AG10803 (cell line): Measurements from ENCODE around the gene HPD.
A peak's percentile ranks its signal among the peaks of the same experiment; 100 is the strongest.

Source experiments
- DNase-seq: peaks from one replicate; pipeline ENCODE4 v3.0.0; 2010; ENCODE audit warnings: low read depth
- H3K4me3 ChIP-seq: 2 replicates; pipeline ENCODE4 v1.5.1; 2011; ENCODE audit warnings: mild to moderate bottlenecking, low read length, control low read depth
- TF ChIP-seq, protein P1 (sequence below): conservative IDR thresholded peaks from 2 replicates; pipeline ENCODE4 v1.5.1; 2011; ENCODE audit warnings: mild to moderate bottlenecking, low read length, control low read depth, inconsistent platforms

HPD gene

GRCh38 chr12:121858662-121859572 is at the start of gene HPD:
HPD (minus strand) TSS chr12:121858859; CDS start chr12:121858823, 36 bp downstream.
- TF ChIP-seq, protein P1, sequence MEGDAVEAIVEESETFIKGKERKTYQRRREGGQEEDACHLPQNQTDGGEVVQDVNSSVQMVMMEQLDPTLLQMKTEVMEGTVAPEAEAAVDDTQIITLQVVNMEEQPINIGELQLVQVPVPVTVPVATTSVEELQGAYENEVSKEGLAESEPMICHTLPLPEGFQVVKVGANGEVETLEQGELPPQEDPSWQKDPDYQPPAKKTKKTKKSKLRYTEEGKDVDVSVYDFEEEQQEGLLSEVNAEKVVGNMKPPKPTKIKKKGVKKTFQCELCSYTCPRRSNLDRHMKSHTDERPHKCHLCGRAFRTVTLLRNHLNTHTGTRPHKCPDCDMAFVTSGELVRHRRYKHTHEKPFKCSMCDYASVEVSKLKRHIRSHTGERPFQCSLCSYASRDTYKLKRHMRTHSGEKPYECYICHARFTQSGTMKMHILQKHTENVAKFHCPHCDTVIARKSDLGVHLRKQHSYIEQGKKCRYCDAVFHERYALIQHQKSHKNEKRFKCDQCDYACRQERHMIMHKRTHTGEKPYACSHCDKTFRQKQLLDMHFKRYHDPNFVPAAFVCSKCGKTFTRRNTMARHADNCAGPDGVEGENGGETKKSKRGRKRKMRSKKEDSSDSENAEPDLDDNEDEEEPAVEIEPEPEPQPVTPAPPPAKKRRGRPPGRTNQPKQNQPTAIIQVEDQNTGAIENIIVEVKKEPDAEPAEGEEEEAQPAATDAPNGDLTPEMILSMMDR = no peak
- DNase-seq = peak; percentile 82
- no peak within 1 kb of the TSS for H3K4me3 ChIP-seq

- no peak for DNase-seq
- H3K4me3 ChIP-seq = no peak overlapping the region
- TF ChIP-seq, protein P1 = no peak
Measured at GRCh38 chr12:121905746-121906145, 47.1 kb upstream of the HPD start.

DNA sequence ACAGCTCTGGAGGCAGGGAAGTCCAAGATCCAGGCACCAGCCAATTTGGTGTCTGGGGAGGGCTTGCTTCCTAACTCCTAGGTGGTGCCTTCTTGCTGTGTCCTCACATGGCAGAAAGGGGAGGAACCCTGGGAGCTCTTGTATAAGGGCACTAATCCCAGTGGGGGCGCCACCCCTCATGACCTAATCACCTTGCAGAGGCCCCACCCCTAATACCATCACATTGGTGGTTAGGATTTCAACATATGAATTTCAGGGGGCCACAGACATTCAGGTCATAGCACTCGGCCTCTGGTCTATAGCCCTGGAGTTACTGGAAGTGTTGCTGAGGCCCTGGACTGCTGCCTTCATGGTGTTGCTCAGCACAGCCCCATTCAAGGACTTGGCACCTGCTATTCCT is 44.5 kb upstream of the HPD start:
- TF ChIP-seq, protein P1 = no peak
- DNase-seq = peak; percentile 36
- no peak overlapping the region for H3K4me3 ChIP-seq

DNA sequence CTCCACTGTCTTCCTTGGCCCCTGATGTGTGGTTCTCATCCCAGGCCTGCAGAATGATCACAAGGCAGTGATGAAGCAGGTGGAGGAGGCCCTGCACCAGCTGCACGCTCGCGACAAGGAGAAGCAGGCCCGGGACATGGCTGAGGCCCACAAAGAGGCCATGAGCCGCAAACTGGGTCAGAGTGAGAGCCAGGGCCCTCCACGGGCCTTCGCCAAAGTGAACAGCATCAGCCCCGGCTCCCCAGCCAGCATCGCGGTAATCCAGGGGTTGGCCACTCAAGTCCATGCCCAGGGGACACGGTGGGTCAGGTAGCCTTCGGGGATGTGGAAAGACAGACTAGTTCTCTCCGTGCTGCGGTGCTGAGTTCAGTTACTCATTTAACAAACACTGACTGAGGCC is 40.9 kb upstream of the HPD start:
- no peak overlapping the region for H3K4me3 ChIP-seq
- TF ChIP-seq, protein P1 = no peak
- no peak for DNase-seq

DNA sequence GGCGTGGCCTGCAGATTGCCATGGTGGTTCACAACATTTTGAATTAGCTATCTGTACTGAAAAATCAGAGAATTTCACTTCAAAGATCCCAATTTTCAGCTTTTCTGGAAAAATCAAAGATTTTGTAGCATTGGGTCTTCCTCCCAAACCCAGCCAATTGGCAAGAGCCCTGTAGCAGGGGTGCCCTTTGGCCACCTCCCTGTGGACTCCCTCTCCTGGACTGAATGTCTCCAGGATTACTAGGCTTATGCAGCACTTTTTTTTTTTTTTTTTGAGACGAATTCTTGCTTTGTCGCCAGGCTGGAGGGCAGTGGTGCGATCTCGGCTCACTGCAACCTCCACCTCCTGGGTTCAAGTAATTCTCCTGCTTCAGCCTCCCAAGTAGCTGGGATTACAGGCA is 39.6 kb upstream of the HPD start:
- H3K4me3 ChIP-seq = no peak overlapping the region
- DNase-seq = no peak
- TF ChIP-seq, protein P1 = no peak

GRCh38 chr12:121894633-121895032 is 36.0 kb upstream of the HPD start:
- peak; percentile 48 for DNase-seq

More at GRCh38 chr12:121894633-121895032, 36.0 kb upstream of the HPD start:
- no peak overlapping the region for H3K4me3 ChIP-seq
- TF ChIP-seq, protein P1 = peak; percentile 36
